Fibroblast of mammary gland (primary cell): ENCODE measurements around the gene TMA7.

Experiments used
- DNase-seq: peaks from one replicate; pipeline ENCODE4 v3.0.0-alpha.2; 2010; ENCODE audit warnings: low read depth
- H3K4me3 ChIP-seq: 2 replicates; pipeline ENCODE4 v1.5.1; 2011; ENCODE audit warnings: low read depth, mild to moderate bottlenecking, low read length, moderate library complexity; ENCODE audit not compliant: control insufficient read depth
- CTCF ChIP-seq: conservative IDR thresholded peaks from 2 replicates; pipeline ENCODE4 v1.5.1; 2011; ENCODE audit warnings: low read depth, low read length, inconsistent platforms; ENCODE audit not compliant: control insufficient read depth, insufficient read depth

TMA7 gene

GRCh38 chr3:48436855-48437254 is 3.2 kb upstream of the TMA7 start:
- no peak for TF ChIP-seq CTCF
- no peak for DNase-seq

GRCh38 chr3:48437812-48438211 is 2.2 kb upstream of the TMA7 start:
- TF ChIP-seq CTCF: no peak
- no peak for DNase-seq
- H3K4me3 ChIP-seq: no peak overlapping the region

More at GRCh38 chr3:48436855-48437254, 3.2 kb upstream of the TMA7 start:
- H3K4me3 ChIP-seq: no peak overlapping the region

- DNase-seq: no peak
- H3K4me3 ChIP-seq: peak overlapping the region; percentile 96
- no peak for TF ChIP-seq CTCF
Observed at GRCh38 chr3:48440590-48440958, 517 bp downstream of the TMA7 start.

- no peak for TF ChIP-seq CTCF
Observed at GRCh38 chr3:48441940-48442339, 1.9 kb downstream of the TMA7 start.

GRCh38 chr3:48445277-48445882 is 5.3 kb downstream of the TMA7 start:
- H3K4me3 ChIP-seq: peak overlapping the region; percentile 87
- no peak for DNase-seq
- TF ChIP-seq CTCF: no peak

More at GRCh38 chr3:48441940-48442339, 1.9 kb downstream of the TMA7 start:
- DNase-seq: no peak
- peak overlapping the region; percentile 96 for H3K4me3 ChIP-seq

- peak overlapping the region; percentile 87 for H3K4me3 ChIP-seq
- no peak for TF ChIP-seq CTCF
- DNase-seq: no peak
Observed at GRCh38 chr3:48446043-48446424, 6.0 kb downstream of the TMA7 start.
